ENCODE results near the gene HMHB1.

Gene HMHB1

DNA sequence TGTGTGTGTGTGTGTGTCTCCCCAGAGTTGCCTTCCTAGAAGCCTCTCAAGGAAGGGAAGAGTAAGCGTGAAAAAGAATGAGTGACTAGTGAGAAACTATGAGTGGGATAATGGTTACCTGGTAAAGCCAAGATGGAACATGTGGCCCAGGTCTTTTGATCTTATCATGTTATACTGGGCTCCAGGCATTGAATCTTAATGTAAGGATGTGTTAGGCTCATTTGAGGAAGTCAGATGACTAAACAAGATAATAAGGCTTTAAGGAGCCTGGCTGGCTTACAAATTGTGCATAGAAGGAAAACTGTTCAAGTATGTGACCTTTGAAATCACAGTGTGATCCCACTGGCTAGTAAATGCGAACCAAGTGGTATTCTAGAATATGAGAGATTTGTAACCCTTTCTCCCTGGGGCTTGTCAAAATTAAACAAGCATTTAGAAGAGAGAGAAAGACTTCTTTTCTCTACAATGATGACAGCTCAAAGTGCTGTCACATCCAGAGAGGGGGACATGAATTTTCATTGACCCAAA lies 29.9 kb upstream of the HMHB1 start:
- no peaks in the 10 kb centered on the region for H3K4me1 ChIP-seq (ENCODE audit: control insufficient read depth in 1 of 2, insufficient read depth in 2 of 2, low read length in 2 of 2)
- H3K27ac ChIP-seq (ENCODE audit: low read length): no peak overlapping the region
- H3K36me3 ChIP-seq (ENCODE audit: control insufficient read depth in 1 of 2, insufficient read depth in 2 of 2, low read length in 2 of 2): no peaks in the 10 kb centered on the region
- peaks cover 0 to 6% of the 10 kb centered on the region in 2 donors for H3K9me3 ChIP-seq (ENCODE audit: control insufficient read depth in 1 of 2, low read length in 2 of 2)
- no peaks in the 10 kb centered on the region for H3K27me3 ChIP-seq (ENCODE audit: low read depth, low read length)
- no peak overlapping the region for H3K4me3 ChIP-seq (ENCODE audit: low read depth in 1 of 2, low read length in 2 of 2)

GRCh38 chr5:143782588-143783386 lies 29.2 kb upstream of the HMHB1 start:
- Histone ChIP-seq H3K9me3 (ENCODE audit: control insufficient read depth in 1 of 2, low read length in 2 of 2) (peaks cover 0 to 6% of the 10 kb centered on the region in 2 donors), H3K4me3 (ENCODE audit: low read depth in 1 of 2, low read length in 2 of 2) (no peak overlapping the region), H3K27ac (ENCODE audit: low read length) (no peak overlapping the region), H3K36me3 (ENCODE audit: control insufficient read depth in 1 of 2, insufficient read depth in 2 of 2, low read length in 2 of 2) (no peaks in the 10 kb centered on the region), H3K27me3 (ENCODE audit: low read depth, low read length) (no peaks in the 10 kb centered on the region), H3K4me1 (ENCODE audit: control insufficient read depth in 1 of 2, insufficient read depth in 2 of 2, low read length in 2 of 2) (no peaks in the 10 kb centered on the region)

DNA sequence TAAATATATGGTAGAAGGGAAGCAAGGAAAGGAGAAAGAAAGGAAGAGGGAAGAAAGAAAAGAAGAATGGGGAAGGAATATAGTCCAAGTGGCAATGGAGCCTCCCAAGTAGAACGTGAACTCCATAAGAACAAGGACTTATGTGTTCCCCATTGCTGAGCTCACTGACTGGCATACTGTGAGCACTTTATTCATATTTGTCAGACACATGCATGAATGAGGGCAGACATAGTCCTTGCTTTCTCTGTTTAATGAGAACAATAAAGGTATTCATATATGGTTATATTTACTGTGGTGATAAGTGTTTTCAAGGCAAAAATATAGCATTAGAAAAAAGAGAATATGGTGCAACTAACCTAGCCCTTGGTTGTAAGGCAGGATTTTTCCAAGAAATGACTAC lies 23.6 kb upstream of the HMHB1 start:
- Histone ChIP-seq H3K27ac (ENCODE audit: low read length) (no peak overlapping the region), H3K27me3 (ENCODE audit: low read depth, low read length) (no peaks in the 10 kb centered on the region), H3K4me1 (ENCODE audit: control insufficient read depth in 1 of 2, insufficient read depth in 2 of 2, low read length in 2 of 2) (no peaks in the 10 kb centered on the region), H3K36me3 (ENCODE audit: control insufficient read depth in 1 of 2, insufficient read depth in 2 of 2, low read length in 2 of 2) (no peaks in the 10 kb centered on the region), H3K9me3 (ENCODE audit: control insufficient read depth in 1 of 2, low read length in 2 of 2) (peaks cover 0 to 6% of the 10 kb centered on the region in 2 donors), H3K4me3 (ENCODE audit: low read depth in 1 of 2, low read length in 2 of 2) (no peak overlapping the region)

DNA sequence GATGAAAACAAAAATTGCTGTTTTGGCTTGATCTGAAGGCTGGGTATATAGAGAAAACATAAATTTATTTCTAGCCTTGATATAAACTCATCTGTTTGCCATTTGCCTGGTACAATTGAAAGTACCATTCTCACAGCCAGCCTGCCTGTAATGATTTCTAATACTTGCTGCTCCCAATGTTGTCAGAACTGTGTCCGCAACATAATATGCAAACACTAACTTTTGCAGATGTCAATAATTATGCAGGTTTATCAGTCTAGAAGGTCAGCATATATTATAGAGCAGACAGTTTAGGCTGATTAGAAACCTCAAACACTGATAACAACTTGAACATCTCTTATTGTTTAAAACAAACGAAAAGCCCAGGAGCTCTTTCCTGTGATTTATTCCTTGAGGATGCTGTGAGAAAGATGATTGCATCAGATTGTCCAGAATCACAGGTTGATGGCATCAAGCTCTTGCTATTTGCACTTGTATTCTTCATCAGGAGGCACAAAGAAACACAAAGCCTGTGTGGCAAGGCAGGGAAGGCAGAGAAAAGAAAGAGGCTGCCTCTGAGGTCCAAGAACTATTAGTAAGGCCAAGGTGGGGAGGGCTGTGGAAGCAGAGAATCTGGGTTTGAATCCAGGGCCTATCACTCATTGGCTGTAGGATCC lies 21.4 kb upstream of the HMHB1 start:
- Histone ChIP-seq H3K4me1 (ENCODE audit: control insufficient read depth in 1 of 2, insufficient read depth in 2 of 2, low read length in 2 of 2) (no peaks in the 10 kb centered on the region), H3K36me3 (ENCODE audit: control insufficient read depth in 1 of 2, insufficient read depth in 2 of 2, low read length in 2 of 2) (no peaks in the 10 kb centered on the region), H3K27ac (ENCODE audit: low read length) (no peak overlapping the region), H3K4me3 (ENCODE audit: low read depth in 1 of 2, low read length in 2 of 2) (no peak overlapping the region), H3K27me3 (ENCODE audit: low read depth, low read length) (no peaks in the 10 kb centered on the region), H3K9me3 (ENCODE audit: control insufficient read depth in 1 of 2, low read length in 2 of 2) (no peaks in the 10 kb centered on the region)

GRCh38 chr5:143791848-143792731 lies 19.9 kb upstream of the HMHB1 start:
- no peaks in the 10 kb centered on the region for H3K27me3 ChIP-seq (ENCODE audit: low read depth, low read length)
- H3K36me3 ChIP-seq (ENCODE audit: control insufficient read depth in 1 of 2, insufficient read depth in 2 of 2, low read length in 2 of 2): no peaks in the 10 kb centered on the region
- H3K4me3 ChIP-seq (ENCODE audit: low read depth in 1 of 2, low read length in 2 of 2): no peak overlapping the region
- H3K27ac ChIP-seq (ENCODE audit: low read length): no peak overlapping the region
- no peaks in the 10 kb centered on the region for H3K9me3 ChIP-seq (ENCODE audit: control insufficient read depth in 1 of 2, low read length in 2 of 2)
- no peaks in the 10 kb centered on the region for H3K4me1 ChIP-seq (ENCODE audit: control insufficient read depth in 1 of 2, insufficient read depth in 2 of 2, low read length in 2 of 2)

- Histone ChIP-seq H3K4me3 (ENCODE audit: low read depth in 1 of 2, low read length in 2 of 2) (no peak overlapping the region), H3K4me1 (ENCODE audit: control insufficient read depth in 1 of 2, insufficient read depth in 2 of 2, low read length in 2 of 2) (no peaks in the 10 kb centered on the region), H3K36me3 (ENCODE audit: control insufficient read depth in 1 of 2, insufficient read depth in 2 of 2, low read length in 2 of 2) (no peaks in the 10 kb centered on the region), H3K9me3 (ENCODE audit: control insufficient read depth in 1 of 2, low read length in 2 of 2) (no peaks in the 10 kb centered on the region), H3K27me3 (ENCODE audit: low read depth, low read length) (no peaks in the 10 kb centered on the region), H3K27ac (ENCODE audit: low read length) (no peak overlapping the region)
Measured at GRCh38 chr5:143793249-143793648, 18.7 kb upstream of the HMHB1 start.

DNA sequence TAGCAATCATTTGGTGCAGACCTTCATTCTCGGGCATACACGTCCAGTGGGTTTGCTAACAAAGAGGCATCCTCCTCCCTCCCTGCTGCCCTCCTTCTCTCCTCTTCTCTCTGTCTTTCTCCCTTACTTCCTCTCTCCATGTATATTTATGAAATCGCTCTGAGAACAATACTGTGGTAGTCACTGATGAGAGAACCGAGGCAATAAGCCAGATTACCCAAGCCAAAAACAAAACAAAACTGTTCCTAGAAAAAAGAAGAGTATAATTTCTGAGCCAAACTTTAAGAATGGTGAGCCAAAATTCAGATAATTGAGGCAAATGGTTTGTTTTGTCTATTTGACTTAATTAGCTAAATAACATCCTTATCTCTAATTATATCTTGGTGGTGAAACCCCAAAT lies 15.8 kb upstream of the HMHB1 start:
- H3K27ac ChIP-seq (ENCODE audit: low read length): no peak overlapping the region
- no peaks in the 10 kb centered on the region for H3K4me1 ChIP-seq (ENCODE audit: control insufficient read depth in 1 of 2, insufficient read depth in 2 of 2, low read length in 2 of 2)
- H3K36me3 ChIP-seq (ENCODE audit: control insufficient read depth in 1 of 2, insufficient read depth in 2 of 2, low read length in 2 of 2): no peaks in the 10 kb centered on the region
- no peaks in the 10 kb centered on the region for H3K27me3 ChIP-seq (ENCODE audit: low read depth, low read length)
- no peaks in the 10 kb centered on the region for H3K9me3 ChIP-seq (ENCODE audit: control insufficient read depth in 1 of 2, low read length in 2 of 2)
- H3K4me3 ChIP-seq (ENCODE audit: low read depth in 1 of 2, low read length in 2 of 2): no peak overlapping the region

GRCh38 chr5:143796753-143797152 lies 15.2 kb upstream of the HMHB1 start:
- H3K27ac ChIP-seq (ENCODE audit: low read length): no peak overlapping the region
- no peaks in the 10 kb centered on the region for H3K9me3 ChIP-seq (ENCODE audit: control insufficient read depth in 1 of 2, low read length in 2 of 2)
- H3K4me3 ChIP-seq (ENCODE audit: low read depth in 1 of 2, low read length in 2 of 2): no peak overlapping the region
- no peaks in the 10 kb centered on the region for H3K36me3 ChIP-seq (ENCODE audit: control insufficient read depth in 1 of 2, insufficient read depth in 2 of 2, low read length in 2 of 2)
- H3K27me3 ChIP-seq (ENCODE audit: low read depth, low read length): no peaks in the 10 kb centered on the region
- H3K4me1 ChIP-seq (ENCODE audit: control insufficient read depth in 1 of 2, insufficient read depth in 2 of 2, low read length in 2 of 2): no peaks in the 10 kb centered on the region

GRCh38 chr5:143800715-143801114 lies 11.2 kb upstream of the HMHB1 start:
- H3K9me3 ChIP-seq (ENCODE audit: control insufficient read depth in 1 of 2, low read length in 2 of 2): no peaks in the 10 kb centered on the region
- no peak overlapping the region for H3K27ac ChIP-seq (ENCODE audit: low read length)
- H3K4me1 ChIP-seq (ENCODE audit: control insufficient read depth in 1 of 2, insufficient read depth in 2 of 2, low read length in 2 of 2): no peaks in the 10 kb centered on the region
- no peak overlapping the region for H3K4me3 ChIP-seq (ENCODE audit: low read depth in 1 of 2, low read length in 2 of 2)
- no peaks in the 10 kb centered on the region for H3K27me3 ChIP-seq (ENCODE audit: low read depth, low read length)
- H3K36me3 ChIP-seq (ENCODE audit: control insufficient read depth in 1 of 2, insufficient read depth in 2 of 2, low read length in 2 of 2): no peaks in the 10 kb centered on the region

DNA sequence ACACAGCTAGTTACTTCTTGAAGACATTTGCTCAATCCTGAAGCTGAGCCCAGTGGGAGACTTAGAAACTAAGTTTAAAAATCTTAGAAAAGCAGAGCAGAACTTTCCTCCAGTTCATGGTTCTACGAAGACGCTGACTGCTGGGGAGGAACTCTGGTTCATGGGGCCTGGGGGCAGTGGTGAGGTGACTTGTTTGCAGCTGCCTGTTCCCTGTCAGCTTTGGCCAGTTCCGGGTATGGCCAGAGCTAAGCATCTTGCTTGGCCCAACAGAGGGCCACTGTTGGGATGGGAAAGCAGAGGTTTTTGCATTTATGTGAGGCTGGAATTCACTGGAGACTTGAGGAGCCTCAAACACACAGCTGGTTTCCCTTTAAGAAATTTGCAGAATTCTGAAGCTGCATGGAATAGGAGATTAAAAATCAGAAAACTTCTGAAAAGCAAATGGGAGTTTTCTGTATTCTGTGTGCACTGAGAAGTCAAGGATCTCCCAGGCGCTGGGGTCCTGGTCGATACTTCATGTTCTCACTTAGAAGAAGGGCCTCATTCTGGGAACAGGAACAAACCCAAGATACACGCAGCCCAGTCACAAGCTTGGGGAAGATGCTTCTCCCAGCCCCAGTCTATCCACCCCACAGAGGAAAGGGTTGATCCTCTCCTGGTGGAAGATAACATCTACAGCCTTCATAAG lies 10.6 kb upstream of the HMHB1 start:
- Histone ChIP-seq H3K4me1 (ENCODE audit: control insufficient read depth in 1 of 2, insufficient read depth in 2 of 2, low read length in 2 of 2) (no peaks in the 10 kb centered on the region), H3K9me3 (ENCODE audit: control insufficient read depth in 1 of 2, low read length in 2 of 2) (no peaks in the 10 kb centered on the region), H3K27ac (ENCODE audit: low read length) (no peak overlapping the region), H3K27me3 (ENCODE audit: low read depth, low read length) (no peaks in the 10 kb centered on the region), H3K4me3 (ENCODE audit: low read depth in 1 of 2, low read length in 2 of 2) (no peak overlapping the region), H3K36me3 (ENCODE audit: control insufficient read depth in 1 of 2, insufficient read depth in 2 of 2, low read length in 2 of 2) (no peaks in the 10 kb centered on the region)

All from muscle layer of duodenum (tissue), 2 donors.